Medulla oblongata (tissue), 1 donor: ENCODE measurements around the gene NDUFAF2.
"Not testable (repeated sequence)": the region's sequence is repeated elsewhere in the genome, so short reads cannot be mapped to it uniquely, and the experiment has no call there.

ENCODE experiments used
- DNase-seq: peaks from one replicate; pipeline ENCODE4 v3.0.0-alpha.2; 2015; ENCODE audit errors: extremely low spot score

Gene NDUFAF2

DNA sequence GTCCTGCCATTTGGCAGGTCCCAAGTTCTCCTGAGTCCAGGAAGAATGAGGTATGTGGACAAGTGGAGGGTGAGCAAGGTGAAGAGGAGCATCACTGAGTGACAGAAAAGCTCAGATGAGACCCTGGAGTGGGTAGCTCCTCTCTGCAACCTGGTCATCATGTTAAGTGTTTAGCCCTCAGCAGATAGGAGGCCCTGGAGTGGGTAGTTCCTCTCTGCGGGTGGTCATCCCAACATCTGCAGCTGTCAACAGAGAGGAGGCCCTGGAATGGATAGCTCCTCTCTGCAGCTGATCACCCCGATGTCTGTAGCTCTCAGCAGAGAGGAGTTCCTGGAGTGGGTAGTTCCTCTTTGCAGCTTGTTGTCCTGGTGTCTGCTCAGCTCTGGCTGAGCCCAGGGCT lies 48.4 kb downstream of the NDUFAF2 start:
- no peak for DNase-seq

DNA sequence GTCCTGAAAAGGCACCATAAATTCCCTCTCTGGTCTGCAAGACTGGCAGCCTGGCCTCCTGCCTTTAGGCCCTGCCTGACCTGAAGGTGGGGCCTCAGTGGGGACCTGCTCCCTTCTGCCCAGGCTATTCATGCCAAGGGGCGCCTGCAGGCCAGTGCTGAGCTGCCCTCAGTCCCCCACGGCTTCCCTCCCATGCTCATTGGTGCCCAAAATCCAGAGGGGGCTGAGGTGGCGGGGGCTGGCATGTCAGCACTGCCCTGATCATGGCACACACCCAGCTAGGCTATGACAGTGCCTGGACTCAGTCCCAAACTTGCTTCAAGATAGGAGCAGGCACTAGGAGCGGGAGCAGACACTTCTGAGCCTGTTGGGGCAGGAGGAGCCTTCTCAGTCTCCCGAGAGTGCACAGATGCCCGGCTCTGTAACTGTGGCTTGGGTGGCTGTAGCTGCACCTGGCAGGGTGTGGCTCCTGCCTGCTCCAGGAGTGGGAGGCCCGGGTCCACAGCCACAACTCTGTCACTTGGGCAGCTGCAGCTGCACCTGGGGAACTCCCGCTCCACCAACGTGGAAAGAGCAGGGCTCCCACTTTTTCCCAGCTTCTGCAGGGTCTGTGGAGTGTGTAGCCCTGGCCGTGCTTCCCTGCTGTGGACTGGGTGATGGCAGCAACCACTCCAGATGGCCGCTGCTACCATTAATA lies 49.0 kb downstream of the NDUFAF2 start:
- no peak for DNase-seq

GRCh38 chr5:60996368-60996767 lies 51.4 kb downstream of the NDUFAF2 start:
- no peak for DNase-seq

DNA sequence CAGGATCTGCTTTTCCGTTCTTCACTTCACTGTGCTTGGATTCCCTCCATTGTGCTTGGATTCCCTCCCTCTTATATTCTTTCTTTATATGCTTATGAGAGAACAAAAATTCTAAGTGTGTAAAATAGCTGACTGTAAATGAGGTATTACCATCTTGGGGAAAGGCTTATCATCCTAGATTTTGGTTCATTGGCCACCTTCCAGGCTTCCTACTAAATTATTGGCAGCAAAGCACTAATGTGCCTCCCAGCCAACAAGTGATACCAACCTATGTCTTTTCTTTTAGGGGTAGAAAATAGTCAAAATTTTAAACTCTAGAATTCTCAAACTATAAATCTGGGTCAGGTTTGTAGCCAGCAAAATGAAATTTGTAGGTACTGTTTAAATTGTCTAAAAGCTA lies 52.7 kb downstream of the NDUFAF2 start:
- no peak for DNase-seq

GRCh38 chr5:61000887-61001286 lies 55.9 kb downstream of the NDUFAF2 start:
- no peak for DNase-seq

- DNase-seq, result no peak
These were observed 56.6 kb downstream of the NDUFAF2 start for GRCh38 chr5:61001647-61002046.

- no peak for DNase-seq
These were observed 57.8 kb downstream of the NDUFAF2 start for GRCh38 chr5:61002611-61003355.

- DNase-seq, result no peak
These were observed 59.4 kb downstream of the NDUFAF2 start for GRCh38 chr5:61004448-61004847.

- no peak for DNase-seq
These were observed 64.9 kb downstream of the NDUFAF2 start for GRCh38 chr5:61009907-61010306.

DNA sequence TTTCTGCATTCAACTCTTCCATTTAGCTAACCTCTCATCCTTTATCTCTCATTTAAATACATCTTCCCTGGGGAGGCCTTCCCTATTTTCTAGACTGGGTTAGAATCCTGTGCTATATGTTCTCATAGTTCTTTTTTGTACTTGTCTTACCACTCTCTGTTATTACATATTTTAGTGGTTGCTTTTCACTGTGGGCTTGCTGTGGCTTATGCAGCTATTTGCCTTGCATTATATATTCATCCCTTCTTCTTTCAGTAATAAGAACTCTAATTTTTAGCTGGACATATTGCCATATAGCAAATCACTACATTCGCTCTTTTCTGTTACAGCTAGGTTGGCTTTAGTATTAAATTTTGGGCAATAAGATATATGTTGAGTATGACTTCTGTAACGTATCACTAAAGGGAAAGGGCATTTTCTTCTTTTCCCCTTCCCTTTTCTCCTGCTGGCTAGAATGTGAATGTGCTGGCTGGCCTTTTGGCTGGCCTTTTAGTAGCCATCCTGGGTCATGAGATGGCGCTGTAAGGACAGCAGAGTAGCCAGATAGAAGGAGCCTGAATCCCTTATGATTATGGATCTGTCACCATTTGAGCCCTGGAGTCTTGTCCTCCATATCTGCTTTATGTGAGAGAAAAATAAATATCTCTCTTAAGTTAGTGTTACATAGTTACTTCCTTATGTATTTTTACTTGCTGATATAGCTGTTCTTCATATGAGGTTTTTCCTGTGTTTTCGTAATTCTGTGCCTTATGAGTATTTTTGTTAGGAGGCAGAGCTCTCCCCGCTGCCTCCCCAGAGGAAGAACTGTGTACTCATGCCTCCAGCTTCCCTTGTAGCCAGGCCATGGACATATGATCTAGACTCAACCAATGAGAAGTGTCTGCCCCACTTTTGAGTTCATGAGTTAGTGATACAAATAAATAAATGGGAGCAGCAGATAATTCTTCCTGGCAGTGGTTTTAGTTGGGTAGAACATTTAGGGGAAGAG lies 65.8 kb downstream of the NDUFAF2 start:
- no peak for DNase-seq

GRCh38 chr5:61018062-61018461 lies 73.1 kb downstream of the NDUFAF2 start:
- DNase-seq, result no peak

- no peak for DNase-seq
These were observed 74.6 kb downstream of the NDUFAF2 start for GRCh38 chr5:61019642-61020041.

DNA sequence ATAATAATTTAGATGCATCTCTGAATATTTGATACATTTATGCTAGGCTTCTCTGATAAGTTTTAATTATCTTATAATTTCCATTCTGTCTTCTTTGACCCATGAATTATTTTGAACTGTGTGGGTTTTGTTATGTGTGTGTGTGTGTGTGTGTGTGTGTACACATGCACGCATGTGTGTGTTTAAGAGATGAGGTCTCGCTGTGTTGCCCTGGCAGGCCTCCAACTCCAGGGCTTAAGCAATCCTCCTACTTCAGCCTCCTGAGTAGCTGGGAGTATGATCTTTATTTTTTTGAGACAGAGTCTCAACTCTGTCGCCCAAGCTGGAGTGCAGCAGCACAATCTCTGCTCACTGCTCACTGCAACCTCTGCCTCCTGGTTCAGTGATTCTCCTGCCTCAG lies 75.4 kb downstream of the NDUFAF2 start:
- no peak for DNase-seq

DNA sequence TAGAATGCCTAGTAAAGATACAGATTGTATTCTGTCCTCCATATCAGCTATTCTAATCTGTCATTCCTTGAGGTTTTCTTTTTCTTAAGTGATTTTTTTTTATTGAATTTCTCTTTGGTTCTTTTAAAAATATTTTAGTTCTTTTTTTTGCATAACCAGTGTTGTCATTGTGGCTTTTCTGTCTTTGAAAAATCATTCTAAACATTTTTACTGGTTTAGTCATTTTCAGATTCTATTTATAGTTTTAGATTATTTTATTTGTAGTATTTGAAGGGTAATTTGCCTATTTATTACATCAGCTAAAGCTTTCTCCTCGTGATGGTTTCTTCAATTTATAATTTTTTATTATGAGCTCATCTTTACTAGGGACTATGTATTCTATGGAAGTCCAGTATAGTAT lies 78.1 kb downstream of the NDUFAF2 start:
- no peak for DNase-seq

DNA sequence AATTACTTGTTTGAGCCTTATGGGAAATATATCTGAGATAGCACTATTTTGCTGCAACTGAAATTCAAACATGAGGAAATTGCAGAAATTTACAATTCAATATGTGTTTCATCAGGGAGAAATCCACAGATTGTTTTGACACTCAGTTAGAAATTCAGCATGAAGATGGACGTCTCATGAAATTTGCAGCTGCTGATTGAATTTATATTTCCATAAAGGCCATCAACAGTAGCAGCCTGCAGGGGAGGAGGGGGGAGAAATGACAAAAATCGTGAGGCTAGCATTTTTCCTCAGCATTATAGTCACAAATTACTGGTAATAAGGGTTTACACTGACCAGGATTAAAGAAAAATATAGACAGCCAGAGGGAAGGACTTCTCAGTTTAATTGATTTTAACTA lies 81.0 kb downstream of the NDUFAF2 start:
- DNase-seq, result no peak

- DNase-seq, result no peak
These were observed 83.4 kb downstream of the NDUFAF2 start for GRCh38 chr5:61028382-61028781.

GRCh38 chr5:61029456-61030162 lies 84.6 kb downstream of the NDUFAF2 start:
- DNase-seq, result no peak

GRCh38 chr5:61030163-61030482 lies 85.1 kb downstream of the NDUFAF2 start:
- no peak for DNase-seq

- not testable (repeated sequence) for DNase-seq
These were observed 86.3 kb downstream of the NDUFAF2 start for GRCh38 chr5:61031301-61031700.

GRCh38 chr5:61044545-61044944 lies 99.5 kb downstream of the NDUFAF2 start:
- no peak for DNase-seq

DNA sequence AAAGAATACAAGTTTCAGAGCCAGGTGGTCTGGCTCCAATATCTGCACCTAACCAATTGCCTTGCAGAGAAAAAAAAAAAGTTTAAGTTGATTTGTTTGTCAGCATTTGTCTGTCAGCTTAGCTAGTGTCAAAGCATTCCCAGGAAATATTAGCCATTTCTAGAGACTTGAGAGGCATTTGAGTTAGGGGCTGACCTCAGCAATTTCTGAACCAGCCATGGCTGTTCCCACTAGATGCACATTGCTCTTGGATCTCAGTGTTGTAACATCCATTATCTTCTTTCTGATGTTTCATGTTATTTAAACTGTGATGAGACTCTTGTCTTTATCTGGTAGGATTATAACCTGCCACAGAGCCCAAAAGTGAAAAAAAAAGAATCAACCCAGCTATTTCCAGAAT lies 102.3 kb downstream of the NDUFAF2 start:
- no peak for DNase-seq

DNA sequence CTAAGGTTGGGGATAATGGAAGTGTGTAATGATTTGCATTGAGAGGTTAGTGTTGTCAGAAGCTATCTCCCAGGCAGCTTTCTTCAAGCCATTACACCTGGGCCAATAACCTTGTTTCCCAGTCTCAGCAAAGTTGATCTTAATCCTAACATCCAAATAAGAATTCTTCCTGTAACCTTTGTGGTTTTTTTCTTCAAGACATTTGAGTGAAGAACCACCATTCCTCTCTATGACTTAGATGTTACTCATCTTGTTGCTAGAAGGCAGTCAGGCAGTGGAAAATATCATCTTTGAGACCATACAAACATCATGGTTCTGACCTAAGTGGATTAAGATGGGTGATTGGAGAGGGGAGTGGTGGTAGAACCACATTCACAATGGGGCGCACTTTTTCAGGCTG lies 103.5 kb downstream of the NDUFAF2 start:
- no peak for DNase-seq
